ENCODE results near the gene TLE5.

The TLE5 gene

DNA sequence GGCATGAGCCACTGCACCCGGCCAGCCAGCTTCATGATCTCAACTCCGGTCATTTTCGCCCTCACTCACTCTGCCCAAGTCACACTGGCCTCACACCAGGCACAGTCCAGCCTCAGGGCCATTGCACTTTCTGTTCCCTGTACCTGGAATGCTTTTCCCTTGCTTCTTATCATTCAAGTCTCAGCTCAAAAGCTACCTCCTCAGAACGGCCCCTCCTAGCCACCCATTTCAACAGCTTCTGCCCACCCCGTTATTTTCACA lies 30.8 kb downstream of the TLE5 start:
- no peaks in the 10 kb centered on the region for H3K27me3 ChIP-seq (ENCODE audit: insufficient read depth, low read depth, severe bottlenecking)
- no peak for TF ChIP-seq CTCF (IDR thresholded peaks at IDR 0.05; ENCODE audit: low read depth, low read length)
- no peaks in the 10 kb centered on the region for H3K9me3 ChIP-seq (ENCODE audit: severe bottlenecking)
- no peaks in the 10 kb centered on the region for H3K36me3 ChIP-seq
- no peak for DNase-seq
- H3K4me3 ChIP-seq (ENCODE audit: low read depth, low read length): no peak overlapping the region
- no peak overlapping the region for H3K27ac ChIP-seq

DNA sequence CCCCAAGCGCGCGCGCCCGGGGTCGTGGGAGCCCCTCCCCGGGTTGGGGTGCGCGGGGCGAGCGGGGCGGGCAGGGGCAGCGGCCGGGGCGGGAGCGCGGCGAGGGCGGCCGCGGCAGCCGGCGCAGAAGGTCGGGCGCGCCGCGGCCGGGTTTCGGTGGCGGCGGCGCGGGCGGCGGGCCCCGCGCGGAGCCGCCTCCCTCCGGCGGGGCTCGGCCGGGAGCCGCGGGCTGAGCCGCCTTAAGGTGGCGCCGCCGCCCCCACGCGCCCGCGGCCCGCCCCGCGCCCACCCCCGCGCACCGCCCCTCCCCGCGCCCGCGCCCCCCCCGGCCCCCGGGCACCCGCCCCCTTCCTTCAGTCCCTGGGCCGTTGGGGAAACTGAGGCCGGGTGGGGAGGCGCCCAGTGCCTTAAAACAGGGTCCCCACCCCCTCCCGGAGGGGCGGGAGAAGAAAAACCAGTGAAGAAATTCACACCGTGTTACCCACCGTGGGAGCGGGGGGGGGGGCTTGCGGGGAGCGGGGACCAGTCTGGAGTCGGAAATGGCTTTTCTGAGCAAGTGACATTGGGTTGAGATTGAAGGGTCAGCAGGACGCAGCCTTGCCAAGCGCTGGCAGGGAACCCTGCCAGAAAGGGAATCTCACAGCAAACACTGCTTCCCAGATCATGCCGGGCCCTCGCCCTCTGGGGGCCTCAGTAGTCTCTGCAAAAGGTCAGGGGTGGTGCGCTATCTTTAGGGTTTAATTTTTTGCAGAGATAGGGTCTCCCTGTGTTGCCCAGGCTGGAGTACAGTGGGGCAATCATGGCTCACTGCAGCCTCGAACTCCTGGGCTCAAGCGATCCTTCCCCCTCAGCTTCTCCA lies 33.0 kb downstream of the TLE5 start, which contains the start of gene TLE2:
TLE2 (minus strand) TSS at position 216 of the 859 bp plus-strand sequence. CDS start 376 bp downstream, outside the sequence.
- H3K9me3 ChIP-seq (ENCODE audit: severe bottlenecking): no peaks in the 10 kb centered on the region
- H3K27ac ChIP-seq: no peak within 1 kb of the TSS; the same call in 1 of the 2 replicates
- no peaks in the 10 kb centered on the region for H3K27me3 ChIP-seq (ENCODE audit: insufficient read depth, low read depth, severe bottlenecking)
- no peaks in the 10 kb centered on the region for H3K36me3 ChIP-seq
- no peak for DNase-seq
- H3K4me3 ChIP-seq (ENCODE audit: low read depth, low read length): peak within 1 kb of the TSS; percentile 68
- TF ChIP-seq CTCF (IDR thresholded peaks at IDR 0.05; ENCODE audit: low read depth, low read length): no peak

DNA sequence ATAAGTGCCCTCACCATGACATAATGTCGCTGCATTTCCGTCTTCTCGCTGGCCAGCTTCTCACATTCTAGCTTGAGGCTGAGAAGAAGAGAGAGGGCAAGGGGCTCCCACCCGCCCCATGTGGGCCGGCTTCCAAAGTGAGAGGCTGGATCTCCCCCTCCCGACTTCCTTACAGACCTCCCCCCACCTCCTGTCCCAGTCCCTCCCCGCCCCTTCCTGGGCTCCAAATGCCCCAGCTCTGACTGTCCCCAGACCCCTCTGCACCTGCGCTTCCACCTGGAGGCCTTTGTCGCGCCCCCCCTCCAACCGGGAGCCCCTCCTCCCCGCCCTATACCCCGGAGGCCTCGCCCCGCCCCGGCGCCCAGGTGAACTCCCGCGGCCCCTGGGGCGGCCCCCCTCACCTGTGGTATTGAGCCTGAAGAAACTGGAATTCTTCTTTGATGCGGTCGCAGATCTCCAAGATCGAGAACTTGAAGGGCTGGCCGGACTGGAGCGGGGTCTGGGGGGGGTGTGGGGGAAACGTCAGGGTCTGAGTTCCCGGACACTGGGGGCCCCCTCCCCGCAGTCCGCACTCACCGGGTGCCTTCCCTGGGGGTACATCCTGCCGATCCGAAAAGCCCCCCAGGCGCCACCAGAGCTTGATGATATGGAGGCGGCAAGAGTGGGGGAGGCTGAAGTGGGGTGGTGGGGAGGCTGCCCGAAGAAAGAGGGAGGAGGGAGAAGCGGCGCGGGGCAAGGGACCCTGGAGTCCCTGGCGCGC lies 33.8 kb downstream of the TLE5 start:
- Histone ChIP-seq H3K27me3 (ENCODE audit: insufficient read depth, low read depth, severe bottlenecking) (no peaks in the 10 kb centered on the region), H3K27ac (no peak overlapping the region; the same call in 1 of the 2 replicates), H3K9me3 (ENCODE audit: severe bottlenecking) (no peaks in the 10 kb centered on the region), H3K36me3 (no peaks in the 10 kb centered on the region), H3K4me3 (ENCODE audit: low read depth, low read length) (peak overlapping the region; percentile 68)
- no peak for DNase-seq
- TF ChIP-seq CTCF (IDR thresholded peaks at IDR 0.05; ENCODE audit: low read depth, low read length): no peak

- H3K27ac ChIP-seq: no peak overlapping the region
- no peak for TF ChIP-seq CTCF (IDR thresholded peaks at IDR 0.05; ENCODE audit: low read depth, low read length)
- no peaks in the 10 kb centered on the region for H3K36me3 ChIP-seq
- no peaks in the 10 kb centered on the region for H3K27me3 ChIP-seq (ENCODE audit: insufficient read depth, low read depth, severe bottlenecking)
- no peak overlapping the region for H3K4me3 ChIP-seq (ENCODE audit: low read depth, low read length)
- DNase-seq: no peak
- no peaks in the 10 kb centered on the region for H3K9me3 ChIP-seq (ENCODE audit: severe bottlenecking)
Observed at GRCh38 chr19:3027981-3028304, 34.4 kb downstream of the TLE5 start.

- Histone ChIP-seq H3K4me3 (ENCODE audit: low read depth, low read length) (no peak overlapping the region), H3K9me3 (ENCODE audit: severe bottlenecking) (no peaks in the 10 kb centered on the region), H3K36me3 (no peaks in the 10 kb centered on the region), H3K27me3 (ENCODE audit: insufficient read depth, low read depth, severe bottlenecking) (no peaks in the 10 kb centered on the region), H3K27ac (no peak overlapping the region)
- TF ChIP-seq CTCF (IDR thresholded peaks at IDR 0.05; ENCODE audit: low read depth, low read length): no peak
- DNase-seq: no peak
Observed at GRCh38 chr19:3027292-3027691, 35.0 kb downstream of the TLE5 start.

Data from WERI-Rb-1 (cell line).